HCT116 (cell line): ENCODE data around the gene MEP1A. TPM values are rescaled to one million over a fixed set of nuclear protein-coding genes. Genes with fewer than 3 reads are reported as not detected.

Experiments used
- ATAC-seq: fragments of 200-7000 bp; cut with Tn5 transposase; 2 replicates; pipeline ENCODE4 v1.9.1; 2020; ENCODE audit warnings: mild to moderate bottlenecking, moderate library complexity
- Bru-seq: library from RNA; stranded (reverse); fragments of 400-500 nt; gene quantifications from one replicate; lab custom pipeline; 2021; lab: Mats Ljungman, UMichigan
- BruChase-seq, 2 experiments: library from RNA; stranded (reverse); fragments of 400-500 nt; gene quantifications; one replicate each; lab custom pipeline; 2021; lab: Mats Ljungman, UMichigan
- BruUV-seq: library from RNA; stranded (reverse); fragments of 400-500 nt; replicated peaks from 2 replicates; lab custom pipeline; 2021; lab: Mats Ljungman, UMichigan
- CTCF ChIA-PET: fragments of 300-600 bp; sonication (Branson Sonifier 250); formaldehyde crosslinking; loops from one replicate; lab custom pipeline; 2021; ENCODE audit warnings: antibody characterized with exemption; lab: Charles Lee
- POLR2A ChIA-PET: fragments of 300-600, 350-600 bp; sonication (Branson Sonifier 250); formaldehyde crosslinking; loops from one replicate; lab custom pipeline; 2021; ENCODE audit warnings: antibody characterized with exemption; lab: Charles Lee
- RAD21 ChIA-PET, 2 experiments: fragments of 300-600 bp; sonication (Branson Sonifier 250); formaldehyde crosslinking; loops; one replicate each; lab custom pipeline; 2023; ENCODE audit warnings: low total read pairs in 2 of 2; ENCODE audit not compliant: uncharacterized antibody in 2 of 2, unreplicated experiment in 2 of 2, low non-redundant PET in 1 of 2; lab: Charles Lee
- DNase-seq: peaks from one replicate; pipeline ENCODE4 v3.0.0-alpha.2; 2010; ENCODE audit warnings: low read depth, low spot score
- H2AFZ ChIP-seq: fragments of 200-600 bp; shearing (Covaris generic), sonication (generic); 2 replicates; pipeline ENCODE4 v1.6.1; 2017; ENCODE audit warnings: low read depth, mixed run types, mixed read lengths, antibody characterized with exemption, low read length; ENCODE audit not compliant: poor library complexity, severe bottlenecking
- H3K27ac ChIP-seq: 2 replicates; pipeline ENCODE4 v1.5.1; 2012; ENCODE audit warnings: low read depth, low read length
- H3K27me3 ChIP-seq: fragments of 200-600 bp; sonication (generic); 2 replicates; pipeline ENCODE4 v1.6.1; 2016; ENCODE audit warnings: mixed run types, low read length, mixed read lengths; ENCODE audit not compliant: insufficient read depth
- H3K36me3 ChIP-seq, 2 experiments: fragments of 200-500 bp in 1 of 2; fragments of 200-600 bp in 1 of 2; sonication (Bioruptor generic) in 1 of 2; sonication (generic) in 1 of 2; 2 replicates each; pipeline versions ENCODE4 v1.5.1 to v1.6.1; 2014 to 2016; ENCODE audit warnings: low read length in 2 of 2, inconsistent platforms in 1 of 2, mixed read lengths in 1 of 2, mixed run types in 1 of 2; ENCODE audit not compliant: insufficient read depth in 2 of 2, control insufficient read depth in 1 of 2
- H3K4me1 ChIP-seq, 2 experiments: fragments of 200-600 bp in 1 of 2; sonication (generic) in 1 of 2; 2 replicates each; pipeline versions ENCODE4 v1.5.1 to v1.6.1; 2012 to 2017; ENCODE audit warnings: low read length in 2 of 2, inconsistent platforms in 1 of 2, mild to moderate bottlenecking in 1 of 2, mixed read lengths in 1 of 2, mixed run types in 1 of 2, moderate library complexity in 1 of 2; ENCODE audit not compliant: insufficient read depth in 2 of 2, control insufficient read depth in 1 of 2
- H3K4me2 ChIP-seq: fragments of 200-600 bp; sonication (generic); 2 replicates; pipeline ENCODE4 v1.6.1; 2017; ENCODE audit warnings: mixed run types, low read length, mixed read lengths
- H3K4me3 ChIP-seq, 2 experiments: fragments of 200-600 bp in 1 of 2; sonication (generic) in 1 of 2; replicated peaks in 1 of 2; 2 replicates each; pipeline ENCODE4 v1.5.1; 2011 to 2016; ENCODE audit warnings: low read length in 2 of 2, control low read depth in 1 of 2, low read depth in 1 of 2, mild to moderate bottlenecking in 1 of 2, mixed read lengths in 1 of 2, mixed run types in 1 of 2
- H3K79me2 ChIP-seq: fragments of 200-600 bp; sonication (generic); 2 replicates; pipeline ENCODE4 v1.6.1; 2017; ENCODE audit warnings: mild to moderate bottlenecking, mixed run types, low read length, moderate library complexity, mixed read lengths; ENCODE audit not compliant: insufficient read depth
- H3K9ac ChIP-seq: fragments of 200-600 bp; sonication (generic); 2 replicates; pipeline ENCODE4 v1.6.1; 2016; ENCODE audit warnings: low read length, mixed read lengths
- H3K9me2 ChIP-seq: fragments of 200-600 bp; sonication (generic), shearing (Covaris generic); 2 replicates; pipeline ENCODE4 v1.6.1; 2017; ENCODE audit warnings: mixed run types, mild to moderate bottlenecking, moderate library complexity; ENCODE audit not compliant: insufficient read depth
- H3K9me3 ChIP-seq, 2 experiments: fragments of 200-500 bp in 1 of 2; fragments of 200-600 bp in 1 of 2; sonication (Bioruptor generic) in 1 of 2; sonication (generic) in 1 of 2; 2 replicates each; pipeline ENCODE4 v1.6.1; 2014 to 2017; ENCODE audit warnings: low read length in 2 of 2, mixed read lengths in 2 of 2, inconsistent platforms in 1 of 2, low read depth in 1 of 2, mild to moderate bottlenecking in 1 of 2, mixed run types in 1 of 2, moderate library complexity in 1 of 2; ENCODE audit not compliant: control insufficient read depth in 1 of 2, insufficient read depth in 1 of 2
- H4K20me1 ChIP-seq: fragments of 200-600 bp; sonication (generic), shearing (Covaris generic); 2 replicates; pipeline ENCODE4 v1.6.1; 2017; ENCODE audit warnings: mixed run types, mild to moderate bottlenecking, moderate library complexity; ENCODE audit not compliant: insufficient read depth
- CEBPB ChIP-seq: IDR thresholded peaks from 2 replicates; pipeline ENCODE4 v1.6.1; 2012; ENCODE audit warnings: low read depth
- EGR1 ChIP-seq: IDR thresholded peaks from 2 replicates; pipeline ENCODE4 v1.6.1; 2012; ENCODE audit warnings: low read depth
- ELF1 ChIP-seq: IDR thresholded peaks from 2 replicates; pipeline ENCODE4 v1.6.1; 2012; ENCODE audit warnings: low read depth, borderline replicate concordance
- EZH2phosphoT487 ChIP-seq: fragments of 200-600 bp; IDR thresholded peaks from 2 replicates; pipeline ENCODE4 v1.6.1; 2018; ENCODE audit warnings: antibody characterized with exemption, borderline replicate concordance
- FOSL1 ChIP-seq: IDR thresholded peaks from 2 replicates; pipeline ENCODE4 v1.6.1; 2012; ENCODE audit warnings: low read depth
- RAD21 ChIP-seq: IDR thresholded peaks from 2 replicates; pipeline ENCODE4 v1.6.1; 2012; ENCODE audit warnings: low read depth, mild to moderate bottlenecking
- SIN3A ChIP-seq: IDR thresholded peaks from 2 replicates; pipeline ENCODE4 v1.6.1; 2012; ENCODE audit warnings: low read depth
- SRF ChIP-seq: IDR thresholded peaks from 2 replicates; pipeline ENCODE4 v1.6.1; 2012; ENCODE audit warnings: low read depth
- intact Hi-C: fragments of 100-400 bp; cut with micrococcal nuclease; formaldehyde crosslinking; loops from 2 replicates; pipeline ENCODE4 v1.10.0; 2022
- long read RNA-seq: library from polyadenylated mRNA; unstranded; transcript quantifications from one replicate; pipeline ENCODE4 v2.0.0, GENCODE V29; 2021; ENCODE audit not compliant: unreplicated experiment
- polyA plus RNA-seq: library from polyadenylated mRNA; unstranded; fragments of >200 nt; gene quantifications from 2 replicates; pipeline ENCODE4 v1.2.1, GENCODE V29; 2012; ENCODE audit warnings: missing spikeins
- total RNA-seq: library from RNA; stranded (reverse); gene quantifications from one replicate; pipeline ENCODE4 v1.2.1, GENCODE V29; 2021; ENCODE audit not compliant: unreplicated experiment
- TF ChIP-seq, protein P1 (sequence below): IDR thresholded peaks from 2 replicates; pipeline ENCODE4 v1.6.1; 2011; ENCODE audit warnings: mild to moderate bottlenecking, low read length, moderate library complexity; ENCODE audit not compliant: insufficient replicate concordance; ENCODE audit errors: extremely low read depth
- TF ChIP-seq, protein P2 (sequence below), 3 experiments: fragments of 200-600 bp in 1 of 3; sonication (generic) in 1 of 3; IDR thresholded peaks in 2 of 3; conservative IDR thresholded peaks in 1 of 3; 2 replicates each; pipeline ENCODE4 v1.5.1; 2012 to 2017; ENCODE audit warnings: low read depth in 2 of 3, low read length in 2 of 3, antibody characterized with exemption in 1 of 3, borderline replicate concordance in 1 of 3, control low read depth in 1 of 3, mild to moderate bottlenecking in 1 of 3, mixed read lengths in 1 of 3, mixed run types in 1 of 3, moderate library complexity in 1 of 3; ENCODE audit not compliant: insufficient read depth in 1 of 3

Gene MEP1A, protein sequence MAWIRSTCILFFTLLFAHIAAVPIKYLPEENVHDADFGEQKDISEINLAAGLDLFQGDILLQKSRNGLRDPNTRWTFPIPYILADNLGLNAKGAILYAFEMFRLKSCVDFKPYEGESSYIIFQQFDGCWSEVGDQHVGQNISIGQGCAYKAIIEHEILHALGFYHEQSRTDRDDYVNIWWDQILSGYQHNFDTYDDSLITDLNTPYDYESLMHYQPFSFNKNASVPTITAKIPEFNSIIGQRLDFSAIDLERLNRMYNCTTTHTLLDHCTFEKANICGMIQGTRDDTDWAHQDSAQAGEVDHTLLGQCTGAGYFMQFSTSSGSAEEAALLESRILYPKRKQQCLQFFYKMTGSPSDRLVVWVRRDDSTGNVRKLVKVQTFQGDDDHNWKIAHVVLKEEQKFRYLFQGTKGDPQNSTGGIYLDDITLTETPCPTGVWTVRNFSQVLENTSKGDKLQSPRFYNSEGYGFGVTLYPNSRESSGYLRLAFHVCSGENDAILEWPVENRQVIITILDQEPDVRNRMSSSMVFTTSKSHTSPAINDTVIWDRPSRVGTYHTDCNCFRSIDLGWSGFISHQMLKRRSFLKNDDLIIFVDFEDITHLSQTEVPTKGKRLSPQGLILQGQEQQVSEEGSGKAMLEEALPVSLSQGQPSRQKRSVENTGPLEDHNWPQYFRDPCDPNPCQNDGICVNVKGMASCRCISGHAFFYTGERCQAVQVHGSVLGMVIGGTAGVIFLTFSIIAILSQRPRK
- total RNA-seq (not detected), Bru-seq, nascent RNA (not detected), BruChase-seq, experiment 1, labeled RNA remaining after a 6-hour chase (not detected), BruChase-seq, experiment 2, labeled RNA remaining after a 2-hour chase (not detected)
- polyA plus RNA-seq, result not detected in 2 replicates
- long read RNA-seq, result 0 reads

DNA sequence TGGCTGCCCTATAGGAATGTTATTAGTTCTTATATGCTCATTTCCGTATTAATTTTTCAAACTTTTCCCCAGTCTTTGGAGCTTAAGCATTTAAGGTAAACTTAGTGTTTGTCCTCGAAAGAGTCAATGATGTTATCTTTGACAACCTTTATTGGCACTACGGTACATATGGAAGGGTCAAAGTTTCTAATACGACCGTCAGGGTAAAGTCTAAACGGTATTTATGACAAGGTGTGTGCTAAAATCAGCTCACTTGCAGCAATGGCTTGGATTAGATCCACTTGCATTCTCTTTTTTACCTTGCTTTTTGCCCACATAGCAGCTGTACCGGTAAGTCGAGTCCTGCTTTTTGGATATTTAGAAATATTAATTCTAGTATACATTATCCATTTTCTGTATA lies at the start of gene MEP1A:
TSS of gene MEP1A (plus strand) at position 252 of the 400 bp plus-strand sequence. CDS start at position 262, 10 bp downstream.
- DNase-seq (no peak), ATAC-seq (no peak)
- RAD21 ChIA-PET, result no interaction called here
- no peak within 1 kb of the TSS for H3K9ac ChIP-seq
- H3K36me3 ChIP-seq, result no peaks in the 10 kb centered on the region
- CTCF ChIA-PET, result no interaction called here
- no peaks in the 10 kb centered on the region for H3K27me3 ChIP-seq
- BruUV-seq, result no TSS peak
- no peaks in the 10 kb centered on the region for H3K9me2 ChIP-seq
- H2AFZ ChIP-seq, result peak within 1 kb of the TSS; percentile 37
- POLR2A ChIA-PET, result no interaction called here
- H4K20me1 ChIP-seq, result no peaks in the 10 kb centered on the region
- TF ChIP-seq ELF1 (no peak), EZH2phosphoT487 (no peak), FOSL1 (no peak), RAD21 (no peak), CEBPB (no peak), SIN3A (no peak), EGR1 (no peak), SRF (no peak)
- TF ChIP-seq, protein P1, sequence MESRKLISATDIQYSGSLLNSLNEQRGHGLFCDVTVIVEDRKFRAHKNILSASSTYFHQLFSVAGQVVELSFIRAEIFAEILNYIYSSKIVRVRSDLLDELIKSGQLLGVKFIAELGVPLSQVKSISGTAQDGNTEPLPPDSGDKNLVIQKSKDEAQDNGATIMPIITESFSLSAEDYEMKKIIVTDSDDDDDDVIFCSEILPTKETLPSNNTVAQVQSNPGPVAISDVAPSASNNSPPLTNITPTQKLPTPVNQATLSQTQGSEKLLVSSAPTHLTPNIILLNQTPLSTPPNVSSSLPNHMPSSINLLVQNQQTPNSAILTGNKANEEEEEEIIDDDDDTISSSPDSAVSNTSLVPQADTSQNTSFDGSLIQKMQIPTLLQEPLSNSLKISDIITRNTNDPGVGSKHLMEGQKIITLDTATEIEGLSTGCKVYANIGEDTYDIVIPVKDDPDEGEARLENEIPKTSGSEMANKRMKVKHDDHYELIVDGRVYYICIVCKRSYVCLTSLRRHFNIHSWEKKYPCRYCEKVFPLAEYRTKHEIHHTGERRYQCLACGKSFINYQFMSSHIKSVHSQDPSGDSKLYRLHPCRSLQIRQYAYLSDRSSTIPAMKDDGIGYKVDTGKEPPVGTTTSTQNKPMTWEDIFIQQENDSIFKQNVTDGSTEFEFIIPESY, result no peak
- TF ChIP-seq, protein P2, sequence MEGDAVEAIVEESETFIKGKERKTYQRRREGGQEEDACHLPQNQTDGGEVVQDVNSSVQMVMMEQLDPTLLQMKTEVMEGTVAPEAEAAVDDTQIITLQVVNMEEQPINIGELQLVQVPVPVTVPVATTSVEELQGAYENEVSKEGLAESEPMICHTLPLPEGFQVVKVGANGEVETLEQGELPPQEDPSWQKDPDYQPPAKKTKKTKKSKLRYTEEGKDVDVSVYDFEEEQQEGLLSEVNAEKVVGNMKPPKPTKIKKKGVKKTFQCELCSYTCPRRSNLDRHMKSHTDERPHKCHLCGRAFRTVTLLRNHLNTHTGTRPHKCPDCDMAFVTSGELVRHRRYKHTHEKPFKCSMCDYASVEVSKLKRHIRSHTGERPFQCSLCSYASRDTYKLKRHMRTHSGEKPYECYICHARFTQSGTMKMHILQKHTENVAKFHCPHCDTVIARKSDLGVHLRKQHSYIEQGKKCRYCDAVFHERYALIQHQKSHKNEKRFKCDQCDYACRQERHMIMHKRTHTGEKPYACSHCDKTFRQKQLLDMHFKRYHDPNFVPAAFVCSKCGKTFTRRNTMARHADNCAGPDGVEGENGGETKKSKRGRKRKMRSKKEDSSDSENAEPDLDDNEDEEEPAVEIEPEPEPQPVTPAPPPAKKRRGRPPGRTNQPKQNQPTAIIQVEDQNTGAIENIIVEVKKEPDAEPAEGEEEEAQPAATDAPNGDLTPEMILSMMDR (IDR thresholded peaks at IDR 0.05 in 2 of 3, conservative IDR thresholded peaks at IDR 0.05 in 1 of 3; ENCODE audit: borderline replicate concordance in 1 of 3, insufficient read depth in 1 of 3, low read depth in 2 of 3, low read length in 2 of 3), result no peak
- no peak within 1 kb of the TSS for H3K27ac ChIP-seq
- no peaks in the 10 kb centered on the region for H3K9me3 ChIP-seq
- no peak within 1 kb of the TSS for H3K4me2 ChIP-seq
- intact Hi-C loops, result no loop called here
- no peaks in the 10 kb centered on the region for H3K79me2 ChIP-seq
- peaks cover 0 to 2% of the 10 kb centered on the region in 2 experiments; a peak in 1 of 4 replicates for H3K4me1 ChIP-seq
- no peak within 1 kb of the TSS for H3K4me3 ChIP-seq
